ENCODE measurements around the gene ZFHX3. TPM values are rescaled to one million over a fixed set of nuclear protein-coding genes. Genes with fewer than 3 reads are reported as not detected.

ZFHX3 gene
- total and polyA plus RNA-seq, 2 of the 8 experiments (the other 6 are each of a cell fraction or from before 2014, with no cell fraction given), result 0.08 to 0.99 TPM

GRCh38 chr16:72995151-72995881, 52.6 kb downstream of the ZFHX3 start:
- no peaks in the 10 kb centered on the region for H3K9me3 ChIP-seq (ENCODE audit: insufficient read depth in 2 of 2, low read depth in 1 of 2, low read length in 1 of 2)
- no peak overlapping the region for H4K5ac ChIP-seq (ENCODE audit: insufficient read length, low read depth, low read length)
- 0 out of 2 replicates have a peak, but pooled peaks cover 1% of the 10 kb centered on the region for H3K23me2 ChIP-seq (ENCODE audit: low read depth, low read length)
- FAIRE-seq (peak; percentile 58), DNase-seq (ENCODE audit: low read depth in 1 of 2, low spot score in 2 of 2) (peak; percentile 23 to 87)
- no peak overlapping the region for H3K56ac ChIP-seq (replicated peaks; ENCODE audit: insufficient read length, low read depth, low read length)
- no peak overlapping the region for H3K4me2 ChIP-seq (ENCODE audit: insufficient read depth in 1 of 2, low read depth in 2 of 2, low read length in 2 of 2)
- H3K4me3 ChIP-seq (ENCODE audit: extremely low read depth in 1 of 4, insufficient read depth in 2 of 4, low read depth in 3 of 4, low read length in 4 of 4), result no peak overlapping the region
- no peak overlapping the region for H3K4ac ChIP-seq (replicated peaks; ENCODE audit: insufficient read length, low read depth, low read length)
- H2BK12ac ChIP-seq (ENCODE audit: low read depth, low read length), result no peak overlapping the region
- peak overlapping the region; percentile 55 for H2AFZ ChIP-seq (ENCODE audit: low read length)
- 75% methylated on average over 18 of the region's 18 CpGs; no CpG with 5 or more reads in 1 of the 2 experiments for WGBS, 2 experiments (ENCODE audit: extremely low coverage in 1 of 2, insufficient coverage in 1 of 2, insufficient read length in 1 of 2, insufficient replicate concordance in 2 of 2, low coverage in 1 of 2, low lambda C conversion rate in 2 of 2, missing lambda C conversion rate in 1 of 2)
- H3K79me1 ChIP-seq (ENCODE audit: low read depth, low read length), result no peaks in the 10 kb centered on the region; the same call in 1 of the 2 replicates
- no peak overlapping the region for H4K8ac ChIP-seq (ENCODE audit: extremely low read depth, insufficient read depth, low read length)
- H3K79me2 ChIP-seq (ENCODE audit: control insufficient read depth in 1 of 2, insufficient read depth in 2 of 2, low read length in 2 of 2), result no peaks in the 10 kb centered on the region
- H4K20me1 ChIP-seq (replicated peaks in 1 of 2; ENCODE audit: control insufficient read depth in 1 of 2, insufficient read depth in 2 of 2, low read length in 2 of 2), result no peaks in the 10 kb centered on the region
- H4K91ac ChIP-seq (replicated peaks; ENCODE audit: insufficient read length, low read length), result no peak overlapping the region
- no peaks in the 10 kb centered on the region for H3K27me3 ChIP-seq (replicated peaks in 1 of 4; ENCODE audit: control insufficient read depth in 3 of 4, extremely low read depth in 1 of 4, insufficient read depth in 3 of 4, low read length in 3 of 4)
- H3K23ac ChIP-seq (ENCODE audit: insufficient read length), result no peak overlapping the region
- H3K9ac ChIP-seq (replicated peaks in 1 of 4; ENCODE audit: extremely low read depth in 1 of 4, low read depth in 3 of 4, low read length in 3 of 4), result no peak overlapping the region
- H3K4me1 ChIP-seq (replicated peaks in 1 of 4; ENCODE audit: control insufficient read depth in 3 of 4, insufficient read depth in 4 of 4, low read length in 3 of 4), result peaks cover 2 to 11% (median 6%) of the 10 kb centered on the region in 4 experiments; a peak in 6 of 7 replicates
- no peak overlapping the region for H2BK20ac ChIP-seq (ENCODE audit: low read length)
- ChIA-PET POLR2A (ENCODE audit: partially characterized antibody) (interaction anchor here (0.6 kb wide), 1 partner anchor 511 kb away, joined by 3 read pairs; no protein-coding TSS in a partner anchor), CTCF (ENCODE audit: partially characterized antibody) (interaction anchor here (0.5 to 4.5 kb wide), 76 partner anchors 8 to 1378 kb away, joined by 3 to 86 read pairs (median 4); partner anchors contain the start of gene ZFHX3)
- no peak overlapping the region; the same call in 1 of the 2 replicates for H2BK5ac ChIP-seq (ENCODE audit: low read depth, low read length)
- no peaks in the 10 kb centered on the region for H3K36me3 ChIP-seq (ENCODE audit: control insufficient read depth in 2 of 4, insufficient read depth in 4 of 4, low read length in 3 of 4)
- H2BK15ac ChIP-seq (ENCODE audit: low read length), result no peak overlapping the region
- no peak overlapping the region for H3K14ac ChIP-seq (ENCODE audit: insufficient read length)
- no peak overlapping the region for H3K18ac ChIP-seq (ENCODE audit: extremely low read depth, low read length)
- H2BK120ac ChIP-seq (replicated peaks; ENCODE audit: low read depth, low read length), result no peak overlapping the region
- H2AK5ac ChIP-seq (ENCODE audit: low read depth, low read length), result no peak overlapping the region
- H3K27ac ChIP-seq (ENCODE audit: low read depth, low read length), result no peak overlapping the region
- TF ChIP-seq KDM1A (IDR thresholded peaks at IDR 0.05; ENCODE audit: borderline replicate concordance, low read length), result no peak
- no peak for TF ChIP-seq SRF (IDR thresholded peaks at IDR 0.05; ENCODE audit: low read depth, low read length)
- TF ChIP-seq RNF2 (IDR thresholded peaks at IDR 0.05; ENCODE audit: borderline replicate concordance, low read depth, low read length, missing control alignments, poor library complexity, severe bottlenecking), result no peak
- no peak for TF ChIP-seq TAF1 (IDR thresholded peaks at IDR 0.05; ENCODE audit: low read depth, low read length)
- peak; percentile 48 to 81 (median 77) for TF ChIP-seq CTCF (IDR thresholded peaks at IDR 0.05; ENCODE audit: control extremely low read depth in 1 of 3, insufficient read depth in 1 of 3, low read depth in 1 of 3, low read length in 3 of 3)
- TF ChIP-seq SUZ12 (IDR thresholded peaks at IDR 0.05; ENCODE audit: low read length), result no peak
- TF ChIP-seq BRCA1 (IDR thresholded peaks at IDR 0.05; ENCODE audit: low read depth, low read length), result no peak
- peak; percentile 35 to 48; a peak in 2 of 4 replicates for TF ChIP-seq RAD21 (IDR thresholded peaks at IDR 0.05 in 1 of 2, conservative IDR thresholded peaks at IDR 0.05 in 1 of 2; ENCODE audit: low read depth in 2 of 2, low read length in 2 of 2)
